Stimulated activated CD4-positive, alpha-beta T cell treated with anti-CD3 and anti-CD28 coated beads, Interleukin-1b, Interleukin-23, amount 100 ng/mL, for 1 hour (primary cell): ENCODE data around the gene PPT2.
"Not testable (repeated sequence)": the region's sequence is repeated elsewhere in the genome, so short reads cannot be mapped to it uniquely, and the experiment has no call there.

Experiments
- DNase-seq, 2 donors: peaks; one replicate each; pipeline ENCODE4 v3.0.0-alpha.2; 2020; ENCODE audit warnings: low read depth in 2 of 2

PPT2 gene

DNA sequence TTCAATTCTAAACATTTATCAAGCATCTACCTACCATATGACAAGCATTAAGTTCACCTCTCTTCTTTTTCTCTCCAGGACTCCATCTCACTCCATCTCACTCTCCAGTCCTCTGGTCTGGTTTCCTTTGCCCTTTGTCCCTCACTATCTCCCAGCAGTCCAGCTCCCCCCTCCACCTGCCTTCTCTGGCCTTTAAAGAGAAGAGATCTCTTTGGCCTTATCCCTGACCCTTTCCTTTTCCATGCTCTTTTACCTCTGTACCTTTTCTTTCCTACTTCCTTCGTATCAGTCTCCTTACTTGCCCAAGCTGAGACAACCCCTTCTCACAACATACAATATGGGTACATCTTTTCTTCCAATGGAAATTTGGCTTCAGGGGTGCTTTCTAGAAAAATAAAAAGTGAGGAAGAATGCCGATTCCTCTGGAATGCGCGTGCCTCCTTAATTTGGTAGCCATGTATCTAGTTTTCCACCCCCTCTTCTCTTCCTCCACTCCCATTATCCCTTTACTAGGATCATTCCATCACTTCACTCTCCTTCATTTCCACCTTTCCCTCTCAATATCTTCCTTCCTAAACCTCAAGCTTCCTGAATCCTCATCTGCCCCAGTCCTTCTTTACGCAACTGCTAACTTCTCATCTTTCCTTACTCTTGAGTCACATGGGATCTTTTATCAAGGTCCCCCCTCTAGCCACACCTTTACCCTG, 22.7 kb downstream of the PPT2 start:
- DNase-seq, result no peak

GRCh38 chr6:32177183-32177787, 23.3 kb downstream of the PPT2 start:
- DNase-seq, result no peak

DNA sequence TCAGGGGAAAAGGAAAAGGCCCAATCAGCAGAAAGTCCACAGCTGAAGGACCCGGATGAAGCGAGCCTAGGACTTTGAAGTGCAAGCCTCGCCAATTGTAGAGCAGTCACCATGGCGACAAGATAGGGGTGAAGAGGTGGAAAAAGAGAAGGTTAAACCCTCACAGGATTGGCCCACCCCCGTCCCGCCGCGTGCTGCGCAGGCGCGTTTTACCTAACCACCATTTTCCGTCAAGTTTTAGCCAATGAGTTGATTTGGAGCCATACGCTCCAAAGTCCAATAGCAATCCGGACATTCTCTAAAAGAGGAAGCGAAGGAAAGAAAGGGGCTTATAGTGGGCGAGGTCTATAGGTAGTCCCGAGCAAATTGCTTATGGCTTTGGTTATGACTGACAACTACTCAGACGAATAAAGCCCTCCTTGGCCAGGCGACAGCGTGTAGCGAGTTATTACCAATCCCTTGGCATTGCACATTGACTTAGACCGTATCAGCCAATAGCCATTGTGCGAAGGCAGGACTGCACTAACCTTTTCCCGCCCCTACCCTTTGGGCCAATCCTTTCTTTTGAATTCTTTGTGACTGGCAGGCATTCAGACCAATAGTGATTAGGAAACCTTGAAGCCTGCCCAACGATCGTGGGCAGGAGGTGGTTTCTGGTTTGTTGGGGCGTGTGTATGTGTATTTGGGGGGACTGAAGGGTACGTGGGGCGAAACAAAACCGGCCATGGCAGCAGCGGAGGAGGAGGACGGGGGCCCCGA, 24.0 kb downstream of the PPT2 start, which contains the start of gene RNF5:
Gene RNF5 (plus strand): TSS at position 618 of the 759 bp plus-strand sequence. CDS start 107 bp downstream, at position 725.
- DNase-seq, result peak; percentile 70 to 89

- no peak for DNase-seq
Measured at GRCh38 chr6:32178547-32179440, 24.9 kb downstream of the PPT2 start.

DNA sequence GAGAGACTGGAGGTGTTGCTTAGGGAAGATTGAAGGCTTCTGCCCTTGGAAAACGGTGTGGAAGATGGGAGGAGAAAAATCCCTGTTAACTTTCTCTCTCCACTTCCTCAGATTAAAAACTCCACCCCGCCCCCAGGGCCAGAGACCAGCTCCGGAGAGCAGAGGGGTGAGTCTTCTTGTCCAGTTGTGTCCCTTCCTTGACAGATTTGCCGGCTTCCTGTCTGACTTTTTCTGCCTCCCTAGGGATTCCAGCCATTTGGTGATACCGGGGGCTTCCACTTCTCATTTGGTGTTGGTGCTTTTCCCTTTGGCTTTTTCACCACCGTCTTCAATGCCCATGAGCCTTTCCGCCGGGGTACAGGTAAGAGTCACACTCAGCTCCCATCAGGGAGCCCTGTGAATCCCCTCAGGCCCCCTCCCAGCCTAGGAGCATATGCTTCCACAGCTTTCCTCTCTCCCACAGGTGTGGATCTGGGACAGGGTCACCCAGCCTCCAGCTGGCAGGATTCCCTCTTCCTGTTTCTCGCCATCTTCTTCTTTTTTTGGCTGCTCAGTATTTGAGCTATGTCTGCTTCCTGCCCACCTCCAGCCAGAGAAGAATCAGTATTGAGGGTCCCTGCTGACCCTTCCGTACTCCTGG, 25.9 kb downstream of the PPT2 start:
- DNase-seq, result no peak

GRCh38 chr6:32181148-32181702, 27.3 kb downstream of the PPT2 start:
- no peak for DNase-seq

DNA sequence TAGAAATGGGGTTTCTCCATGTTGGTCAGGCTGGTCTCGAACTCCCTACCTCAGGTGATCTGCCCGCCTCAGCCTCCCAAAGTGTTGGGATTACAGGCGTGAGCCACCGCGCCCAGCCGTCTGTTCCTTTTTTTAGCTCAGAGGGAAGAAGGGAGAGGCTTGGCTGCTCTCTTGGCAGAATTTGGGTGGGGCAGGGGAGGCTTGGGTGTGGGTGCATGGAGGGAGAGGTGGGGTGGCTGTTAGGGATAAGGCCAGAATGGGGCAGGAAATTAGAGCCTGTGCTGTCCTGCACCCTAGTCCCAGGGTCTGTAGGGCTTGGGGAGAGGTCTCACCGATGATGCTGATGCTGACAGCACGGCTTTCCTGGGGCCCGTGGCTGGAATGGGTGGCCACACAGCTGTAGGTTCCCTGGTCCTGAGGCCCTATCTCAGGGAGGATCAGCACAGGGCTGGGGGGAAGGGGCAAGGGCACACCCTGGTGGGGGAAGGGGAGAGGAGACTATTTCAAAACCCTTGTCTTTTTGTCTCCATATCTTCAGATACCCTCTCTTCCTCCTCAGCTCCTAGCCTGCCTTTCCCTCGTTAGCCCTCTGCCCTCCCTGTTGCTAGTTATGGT, 28.1 kb downstream of the PPT2 start:
- no peak for DNase-seq

DNA sequence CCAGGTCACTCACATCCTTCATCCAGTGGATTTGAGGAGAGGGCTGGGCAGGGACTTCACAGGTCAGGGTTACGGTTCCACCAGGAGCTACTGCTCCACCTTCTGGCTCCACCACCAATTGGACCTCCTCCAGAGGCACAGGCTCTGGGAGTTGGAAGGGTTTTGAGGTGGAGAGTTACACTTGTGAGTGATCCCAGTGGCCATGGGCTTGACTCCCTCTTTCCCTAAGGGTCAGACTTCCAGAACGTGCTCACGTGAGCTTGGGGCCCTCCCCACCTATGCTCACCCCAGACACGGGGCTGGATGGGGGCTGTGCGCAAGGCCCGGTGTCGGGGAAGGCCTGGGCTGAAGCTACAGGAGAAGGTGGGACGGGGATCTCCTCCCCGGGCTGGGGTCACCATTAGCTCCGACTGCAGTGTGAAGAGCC, 28.6 kb downstream of the PPT2 start:
- no peak for DNase-seq

DNA sequence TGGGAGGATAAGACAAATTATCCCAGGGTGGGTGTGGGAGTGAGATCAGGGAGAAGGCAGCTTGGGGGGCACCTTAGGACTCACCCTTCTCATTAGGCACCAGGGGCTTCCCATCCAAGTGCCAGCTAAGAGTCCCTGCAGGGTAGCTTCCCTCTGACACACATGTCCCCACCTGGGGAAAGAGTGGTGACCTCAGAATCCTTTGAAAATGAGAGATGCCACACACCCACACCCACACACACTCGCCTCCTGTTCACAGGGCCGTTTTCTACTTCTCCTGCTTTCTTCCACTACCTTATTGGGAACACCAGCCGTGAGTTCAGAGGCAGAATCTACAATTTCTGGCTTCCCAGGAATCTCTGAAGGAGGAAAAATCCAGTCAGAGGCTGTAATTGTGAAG, 29.1 kb downstream of the PPT2 start:
- no peak for DNase-seq

DNA sequence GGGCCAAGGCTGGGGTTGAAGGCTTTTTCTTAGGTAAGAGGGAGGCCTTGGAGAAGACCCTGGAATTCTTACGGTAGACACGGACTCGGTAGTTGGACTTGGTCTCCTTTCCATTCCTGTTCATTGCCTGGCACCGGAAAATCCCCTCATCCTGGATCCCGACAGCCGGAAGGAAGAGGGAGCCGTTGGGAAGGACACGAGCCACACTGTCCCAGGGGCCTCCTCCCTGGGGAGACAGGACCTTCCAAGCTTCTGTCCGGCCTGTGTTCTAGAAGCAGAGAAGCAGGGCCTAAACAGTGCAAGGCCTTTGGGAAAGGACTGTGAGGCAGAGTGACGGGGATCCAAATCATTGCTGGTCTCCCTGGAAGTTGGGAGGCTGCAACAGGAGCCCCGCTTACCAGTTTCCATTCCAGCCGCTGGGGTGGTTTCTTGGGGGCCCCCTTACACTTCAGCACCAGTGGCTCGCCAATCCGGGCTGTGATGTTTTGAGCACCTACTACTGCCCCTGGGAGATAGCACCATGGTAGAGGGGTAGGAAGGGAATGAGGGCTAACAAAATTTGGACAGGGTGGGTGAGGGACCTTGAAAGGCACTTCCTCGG, 29.6 kb downstream of the PPT2 start:
- DNase-seq, result no peak

- no peak for DNase-seq
Measured at GRCh38 chr6:32184084-32184640, 30.2 kb downstream of the PPT2 start, which contains the start of gene AGER. Gene AGER, minus strand, starts transcription at chr6:32184253. Its CDS starts 31 bp downstream, at chr6:32184222.

- not testable (repeated sequence) for DNase-seq
Measured at GRCh38 chr6:32185681-32186131, 31.8 kb downstream of the PPT2 start.

DNA sequence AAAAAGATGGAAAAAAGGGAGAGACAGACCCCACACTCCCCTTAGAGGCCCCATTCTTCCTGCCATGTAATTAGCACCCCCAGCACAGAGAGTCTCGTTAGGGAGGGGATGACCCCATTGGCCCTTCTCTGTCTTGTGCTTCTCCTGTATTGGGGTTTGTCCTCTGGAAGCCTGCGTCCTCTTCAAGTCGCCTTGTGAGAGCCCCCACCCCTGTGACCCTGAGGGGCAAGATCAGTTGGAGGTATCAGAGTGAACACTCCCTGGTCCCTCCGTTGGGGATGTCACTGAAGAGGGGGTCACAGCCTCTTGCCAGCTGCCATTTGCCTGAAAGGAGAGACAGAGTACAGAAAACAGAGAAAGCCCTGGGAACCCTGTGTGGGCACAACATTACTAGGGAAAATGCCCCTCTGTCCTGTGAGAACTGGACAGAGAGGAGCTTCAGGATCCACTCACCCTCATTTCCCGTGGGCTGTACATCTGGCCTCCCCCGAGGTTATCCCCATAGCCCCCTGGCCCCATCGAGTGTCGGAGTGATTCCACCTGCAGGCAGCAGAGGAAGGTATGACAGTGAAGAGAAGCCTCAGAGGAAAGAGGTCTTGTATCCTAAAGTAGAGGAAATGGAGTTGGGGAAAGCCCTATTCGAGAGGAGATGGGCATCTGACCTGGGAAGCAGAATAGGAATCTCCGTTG, 32.4 kb downstream of the PPT2 start:
- DNase-seq, result not testable (repeated sequence)

DNA sequence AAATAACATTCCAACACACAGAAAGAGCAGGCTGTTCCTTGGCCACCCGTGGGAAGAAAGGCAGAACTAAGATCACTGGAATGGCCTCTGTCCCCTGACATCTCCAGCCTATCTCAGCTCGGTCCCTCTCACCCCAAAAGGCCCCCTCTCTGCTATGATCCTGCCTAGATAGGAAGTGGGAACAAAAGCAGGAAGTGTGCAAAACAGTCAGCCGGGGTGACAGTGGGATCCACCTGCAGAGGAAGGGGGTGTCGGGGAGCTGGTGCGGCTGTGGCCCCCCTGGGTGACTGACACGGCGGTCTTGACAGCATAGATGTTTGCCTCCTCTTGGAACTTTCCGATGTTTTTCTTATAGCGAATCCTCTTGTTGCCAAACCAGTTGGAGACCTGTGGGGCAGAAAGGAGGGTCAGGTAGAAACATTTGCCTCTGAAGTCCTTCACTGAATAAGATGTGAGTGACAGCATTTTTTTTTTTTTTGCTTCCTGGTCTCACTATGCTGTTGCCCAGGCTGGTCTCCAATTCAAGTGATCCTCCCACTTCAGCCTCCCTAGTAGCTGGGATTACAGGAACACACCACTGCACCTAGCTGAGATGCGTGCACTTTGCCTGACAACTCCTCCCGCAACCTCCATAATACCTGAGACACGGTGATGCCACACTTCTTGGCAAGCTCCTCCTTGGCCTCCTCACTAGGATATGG, 33.2 kb downstream of the PPT2 start:
- no peak for DNase-seq

- not testable (repeated sequence) for DNase-seq
Measured at GRCh38 chr6:32187725-32188380, 33.9 kb downstream of the PPT2 start.

DNA sequence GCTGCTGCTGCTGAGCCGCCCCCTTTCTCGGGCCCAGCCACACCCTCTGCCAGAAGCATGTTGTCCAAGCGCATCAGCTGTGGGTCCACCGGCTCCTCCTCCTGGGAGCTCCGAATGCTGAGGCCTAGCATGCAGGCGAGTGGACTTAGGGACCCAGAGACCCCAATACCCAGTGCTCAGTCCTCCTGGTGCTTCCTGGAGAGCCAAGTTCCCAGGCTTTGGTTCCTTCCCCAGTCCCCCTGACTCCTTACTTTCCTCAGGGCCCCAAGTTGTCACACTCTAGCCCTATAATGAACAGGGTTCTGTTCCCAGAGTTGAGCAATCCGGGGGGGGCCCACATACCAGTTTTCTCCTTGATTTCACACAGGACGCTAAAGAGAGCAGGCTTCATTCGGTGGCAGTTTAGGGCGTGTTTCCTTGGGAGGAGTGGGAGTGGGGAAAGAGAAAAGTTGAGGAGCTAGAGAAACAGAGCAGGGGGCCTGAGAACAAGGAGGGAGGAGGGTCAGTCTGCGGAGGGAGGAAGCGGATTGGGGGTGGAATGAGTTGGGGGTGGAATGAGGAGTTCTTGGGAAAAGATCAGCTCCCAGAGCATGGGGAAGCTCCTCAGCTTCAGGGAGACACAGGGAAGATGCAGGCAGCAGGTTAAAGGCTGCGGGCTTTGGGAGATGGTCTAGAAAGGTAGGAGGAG, 34.6 kb downstream of the PPT2 start:
- DNase-seq, result no peak
